Type B pancreatic cell (in vitro differentiated cells): Measurements from ENCODE around the gene ILDR1. TPM values are rescaled to one million over a fixed set of nuclear protein-coding genes. Genes with fewer than 3 reads are reported as not detected.

Experiments
- DNase-seq: peaks from one replicate; pipeline ENCODE4 v3.0.0; 2021; ENCODE audit warnings: mixed read lengths; ENCODE audit not compliant: unreplicated experiment; ENCODE audit errors: extremely low spot score
- H3K27ac Mint-ChIP-seq: 2 replicates; pipeline ENCODE4 v1.8.0; 2021; ENCODE audit warnings: mild to moderate bottlenecking, mixed read lengths
- H3K27me3 Mint-ChIP-seq: 2 replicates; pipeline ENCODE4 v1.8.0; 2021; ENCODE audit warnings: mixed read lengths
- H3K36me3 Mint-ChIP-seq: 2 replicates; pipeline ENCODE4 v1.8.0; 2021; ENCODE audit warnings: mixed read lengths
- H3K4me1 Mint-ChIP-seq: one replicate; pipeline ENCODE4 v1.8.0; 2021; ENCODE audit warnings: mixed read lengths; ENCODE audit not compliant: unreplicated experiment
- H3K4me3 Mint-ChIP-seq: 2 replicates; pipeline ENCODE4 v1.8.0; 2021; ENCODE audit warnings: mild to moderate bottlenecking, mixed read lengths
- H3K9me3 Mint-ChIP-seq: 2 replicates; pipeline ENCODE4 v1.8.0; 2021; ENCODE audit warnings: mixed read lengths
- CTCF ChIP-seq: fragments of 200-600 bp; sonication (generic); conservative IDR thresholded peaks from 2 replicates; pipeline ENCODE4 v1.5.0; 2021; ENCODE audit warnings: antibody characterized with exemption, mild to moderate bottlenecking
- total RNA-seq: library from RNA; stranded (reverse); gene quantifications from 2 replicates; pipeline ENCODE4 v1.2.1, GENCODE V29; 2021; ENCODE audit warnings: low replicate concordance

ILDR1 gene
- total RNA-seq, 1 donor from 2014 or later = 2.6 TPM

- H3K27me3 Mint-ChIP-seq = peaks cover 4% of the 10 kb centered on the region
- H3K27ac Mint-ChIP-seq = no peak overlapping the region
- H3K36me3 Mint-ChIP-seq = no peaks in the 10 kb centered on the region
- no peak overlapping the region for H3K4me3 Mint-ChIP-seq
- DNase-seq = no peak
- peaks cover 5% of the 10 kb centered on the region for H3K4me1 Mint-ChIP-seq
- no peak for TF ChIP-seq CTCF
- no peaks in the 10 kb centered on the region for H3K9me3 Mint-ChIP-seq
Measured at GRCh38 chr3:122000936-122001605, 21.0 kb downstream of the ILDR1 start.

- no peak for TF ChIP-seq CTCF
- H3K4me3 Mint-ChIP-seq = no peak overlapping the region
- peaks cover 11% of the 10 kb centered on the region for H3K4me1 Mint-ChIP-seq
- peaks cover 4% of the 10 kb centered on the region for H3K27me3 Mint-ChIP-seq
- H3K27ac Mint-ChIP-seq = no peak overlapping the region
- DNase-seq = no peak
- H3K36me3 Mint-ChIP-seq = no peaks in the 10 kb centered on the region
- no peaks in the 10 kb centered on the region for H3K9me3 Mint-ChIP-seq
Measured at GRCh38 chr3:121999931-122000330, 22.1 kb downstream of the ILDR1 start.

GRCh38 chr3:121998611-121999473 lies 23.2 kb downstream of the ILDR1 start:
- peaks cover 4% of the 10 kb centered on the region for H3K27me3 Mint-ChIP-seq
- TF ChIP-seq CTCF = no peak
- no peak for DNase-seq
- no peaks in the 10 kb centered on the region for H3K36me3 Mint-ChIP-seq
- no peaks in the 10 kb centered on the region for H3K9me3 Mint-ChIP-seq
- H3K4me1 Mint-ChIP-seq = peaks cover 6% of the 10 kb centered on the region
- no peak overlapping the region for H3K4me3 Mint-ChIP-seq
- no peak overlapping the region for H3K27ac Mint-ChIP-seq

- peaks cover 4% of the 10 kb centered on the region for H3K27me3 Mint-ChIP-seq
- no peak for TF ChIP-seq CTCF
- H3K9me3 Mint-ChIP-seq = no peaks in the 10 kb centered on the region
- DNase-seq = no peak
- no peaks in the 10 kb centered on the region for H3K36me3 Mint-ChIP-seq
- H3K4me3 Mint-ChIP-seq = no peak overlapping the region
- H3K4me1 Mint-ChIP-seq = peaks cover 6% of the 10 kb centered on the region
- no peak overlapping the region for H3K27ac Mint-ChIP-seq
Measured at GRCh38 chr3:121998030-121998580, 23.9 kb downstream of the ILDR1 start.

- no peak for TF ChIP-seq CTCF
- no peak overlapping the region for H3K27ac Mint-ChIP-seq
- DNase-seq = no peak
- H3K27me3 Mint-ChIP-seq = peaks cover 4% of the 10 kb centered on the region
- no peaks in the 10 kb centered on the region for H3K36me3 Mint-ChIP-seq
- H3K9me3 Mint-ChIP-seq = no peaks in the 10 kb centered on the region
- no peak overlapping the region for H3K4me3 Mint-ChIP-seq
- H3K4me1 Mint-ChIP-seq = peaks cover 6% of the 10 kb centered on the region
Measured at GRCh38 chr3:121997372-121997771, 24.7 kb downstream of the ILDR1 start.
